Liver (tissue), 9 donors: ENCODE data around the gene TMEM175. TPM values are rescaled to one million over a fixed set of nuclear protein-coding genes. Genes with fewer than 3 reads are reported as not detected.

Experiments
- DNase-seq: peaks from one replicate; pipeline ENCODE4 v3.0.0-alpha.2; 2017; ENCODE audit warnings: low spot score
- H3K27ac ChIP-seq, 2 donors: one replicate each; pipeline ENCODE4 v1.7.0; 2013; ENCODE audit warnings: inconsistent platforms in 2 of 2, low read length in 2 of 2, control low read depth in 1 of 2, low read depth in 1 of 2, mild to moderate bottlenecking in 1 of 2
- H3K27me3 ChIP-seq, 4 donors: one replicate each; pipeline versions ENCODE4 v1.6.1 to v1.7.0; 2013; ENCODE audit warnings: low read length in 3 of 4, inconsistent platforms in 1 of 4, mild to moderate bottlenecking in 1 of 4, moderate library complexity in 1 of 4; ENCODE audit not compliant: control insufficient read depth in 4 of 4, insufficient read depth in 4 of 4
- H3K36me3 ChIP-seq, 4 donors: one replicate each; pipeline versions ENCODE4 v1.6.1 to v1.7.0; 2013; ENCODE audit warnings: low read length in 3 of 4, mild to moderate bottlenecking in 3 of 4, low read depth in 1 of 4, moderate library complexity in 1 of 4; ENCODE audit not compliant: control insufficient read depth in 4 of 4, insufficient read depth in 3 of 4
- H3K4me1 ChIP-seq, 4 donors: one replicate each; pipeline versions ENCODE4 v1.6.1 to v1.7.0; 2013; ENCODE audit warnings: low read length in 3 of 4, mild to moderate bottlenecking in 3 of 4, moderate library complexity in 1 of 4; ENCODE audit not compliant: control insufficient read depth in 4 of 4, insufficient read depth in 4 of 4
- H3K4me3 ChIP-seq, 3 donors: one replicate each; pipeline versions ENCODE4 v1.6.1 to v1.7.0; 2013; ENCODE audit warnings: low read length in 3 of 3, control low read depth in 1 of 3, low read depth in 1 of 3, mild to moderate bottlenecking in 1 of 3
- H3K9ac ChIP-seq, 2 donors: one replicate each; pipeline ENCODE4 v1.7.0; 2013; ENCODE audit warnings: low read length in 2 of 2, mild to moderate bottlenecking in 2 of 2, moderate library complexity in 2 of 2, control low read depth in 1 of 2, low read depth in 1 of 2
- H3K9me3 ChIP-seq, 4 donors: one replicate each; pipeline versions ENCODE4 v1.6.1 to v1.7.0; 2013; ENCODE audit warnings: low read length in 3 of 4; ENCODE audit not compliant: control insufficient read depth in 4 of 4
- ATF3 ChIP-seq: IDR thresholded peaks from 2 replicates; pipeline ENCODE4 v1.6.1; 2016; ENCODE audit warnings: antibody characterized with exemption
- CTCF ChIP-seq: fragments of 150-350 bp; IDR thresholded peaks from 2 replicates; pipeline ENCODE4 v1.5.1; 2017; ENCODE audit warnings: improper control_type of control experiment, low read depth, low read length; ENCODE audit not compliant: missing input control
- EGR1 ChIP-seq, 2 donors: IDR thresholded peaks; 2 replicates each; pipeline ENCODE4 v1.6.1; 2016 to 2018; ENCODE audit warnings: antibody characterized with exemption in 2 of 2, low read depth in 2 of 2
- FOXA1 ChIP-seq: IDR thresholded peaks from 2 replicates; pipeline ENCODE4 v1.6.1; 2016; ENCODE audit warnings: antibody characterized with exemption
- GABPA ChIP-seq, 2 donors: IDR thresholded peaks in 1 of 2; conservative IDR thresholded peaks in 1 of 2; 2 replicates each; pipeline ENCODE4 v1.6.1; 2016; ENCODE audit warnings: antibody characterized with exemption in 2 of 2, mild to moderate bottlenecking in 1 of 2, moderate library complexity in 1 of 2
- HNF4A ChIP-seq, 2 donors: conservative IDR thresholded peaks; 2 replicates each; pipeline ENCODE4 v1.6.1; 2016; ENCODE audit warnings: antibody characterized with exemption in 2 of 2, mild to moderate bottlenecking in 2 of 2
- HNF4G ChIP-seq: IDR thresholded peaks from 2 replicates; pipeline ENCODE4 v1.6.1; 2016; ENCODE audit warnings: antibody characterized with exemption
- JUND ChIP-seq, 2 donors: IDR thresholded peaks; 2 replicates each; pipeline ENCODE4 v1.6.1; 2016; ENCODE audit warnings: antibody characterized with exemption in 2 of 2
- MAX ChIP-seq: IDR thresholded peaks from 2 replicates; pipeline ENCODE4 v1.6.1; 2016; ENCODE audit warnings: antibody characterized with exemption
- NR2F2 ChIP-seq: IDR thresholded peaks from 2 replicates; pipeline ENCODE4 v1.6.1; 2016; ENCODE audit warnings: antibody characterized with exemption
- RAD21 ChIP-seq, 2 donors: IDR thresholded peaks; 2 replicates each; pipeline ENCODE4 v1.6.1; 2016; ENCODE audit warnings: antibody characterized with exemption in 2 of 2, mild to moderate bottlenecking in 2 of 2
- REST ChIP-seq: IDR thresholded peaks from 2 replicates; pipeline ENCODE4 v1.6.1; 2016; ENCODE audit warnings: antibody characterized with exemption, mild to moderate bottlenecking
- RXRA ChIP-seq, 2 donors: IDR thresholded peaks; 2 replicates each; pipeline ENCODE4 v1.6.1; 2017 to 2018; ENCODE audit warnings: antibody characterized with exemption in 2 of 2, mild to moderate bottlenecking in 1 of 2
- SP1 ChIP-seq: IDR thresholded peaks from 2 replicates; pipeline ENCODE4 v1.6.1; 2018; ENCODE audit warnings: antibody characterized with exemption, mild to moderate bottlenecking
- TAF1 ChIP-seq: conservative IDR thresholded peaks from 2 replicates; pipeline ENCODE4 v1.6.1; 2016; ENCODE audit warnings: antibody characterized with exemption, mild to moderate bottlenecking
- YY1 ChIP-seq: IDR thresholded peaks from 2 replicates; pipeline ENCODE4 v1.6.1; 2016; ENCODE audit warnings: antibody characterized with exemption, mild to moderate bottlenecking
- ZBTB33 ChIP-seq: IDR thresholded peaks from 2 replicates; pipeline ENCODE4 v1.6.1; 2016; ENCODE audit warnings: antibody characterized with exemption
- WGBS: extraction: QIAGEN DNeasy Blood & Tissue Kit; methylation state at CpG from one replicate; pipeline ENCODE4 v1.1.7; 2013; 5-methylcytosine and 5-hydroxymethylcytosine counted together
- polyA plus RNA-seq, 2 donors: library from polyadenylated mRNA; stranded (reverse) in 1 of 2; unstranded in 1 of 2; fragments of 200-250 nt in 1 of 2; fragments of >200 nt in 1 of 2; fragmentation: Nextera tagmentation in 1 of 2; extraction: Ambion mirVana in 1 of 2; gene quantifications; one replicate each; pipeline versions ENCODE4 v1.2.1 to v1.2.3, GENCODE V29; 2013 to 2015
- total RNA-seq, 2 donors: library from RNA; depleted of rRNA; stranded (reverse); fragments of >200 nt; gene quantifications; one replicate each; pipeline ENCODE4 v1.2.3, GENCODE V29; 2014
- donor health status: healthy.
- donor health status: healthy.
- donor health status: healthy.
- donor health status: healthy.
- donor health status: healthy.

The TMEM175 gene
- total and polyA plus RNA-seq, 4 donors: 18.6 to 26.3 (median 25.5) TPM

- Histone ChIP-seq H3K9me3 (no peaks in the 10 kb centered on the region), H3K4me1 (no peaks in the 10 kb centered on the region), H3K27me3 (no peaks in the 10 kb centered on the region), H3K4me3 (no peak overlapping the region), H3K36me3 (peaks cover 2 to 67% (median 12%) of the 10 kb centered on the region in 4 donors), H3K9ac (no peak overlapping the region), H3K27ac (no peak overlapping the region)
- TF ChIP-seq YY1: no peak
- DNase-seq: no peak
- 96% methylated on average over 10 of the region's 10 CpGs for WGBS
Observed at GRCh38 chr4:891747-892146, 40.5 kb upstream of the TMEM175 start.

GRCh38 chr4:892780-893179, 39.5 kb upstream of the TMEM175 start:
- TF ChIP-seq HNF4A (conservative IDR thresholded peaks at IDR 0.05): no peak
- TF ChIP-seq REST: no peak
- TF ChIP-seq ATF3: no peak
- TF ChIP-seq CTCF: no peak
- no peak for TF ChIP-seq HNF4G
- no peak for TF ChIP-seq RXRA (IDR thresholded peaks at IDR 0.05)
- TF ChIP-seq NR2F2: no peak
- TF ChIP-seq RAD21 (IDR thresholded peaks at IDR 0.05): no peak
- no peak for TF ChIP-seq YY1
- TF ChIP-seq SP1: no peak
- no peak for TF ChIP-seq ZBTB33
- no peak for TF ChIP-seq MAX
- no peak for TF ChIP-seq GABPA (IDR thresholded peaks at IDR 0.05 in 1 of 2, conservative IDR thresholded peaks at IDR 0.05 in 1 of 2)
- no peak for TF ChIP-seq FOXA1
- TF ChIP-seq JUND (IDR thresholded peaks at IDR 0.05): no peak
- TF ChIP-seq TAF1: no peak
- no peak for TF ChIP-seq EGR1 (IDR thresholded peaks at IDR 0.05; ENCODE audit: low read depth in 2 of 2)
- Histone ChIP-seq H3K9me3 (no peaks in the 10 kb centered on the region), H3K27ac (no peak overlapping the region), H3K36me3 (peaks cover 9 to 67% (median 18%) of the 10 kb centered on the region in 4 donors), H3K4me3 (no peak overlapping the region), H3K9ac (no peak overlapping the region), H3K4me1 (no peaks in the 10 kb centered on the region), H3K27me3 (no peaks in the 10 kb centered on the region)
- no peak for DNase-seq
- WGBS: 95% methylated on average over 10 of the region's 10 CpGs
